ENCODE data around the gene RASA3.
"Not testable (repeated sequence)": the region's sequence is repeated elsewhere in the genome, so short reads cannot be mapped to it uniquely, and the experiment has no call there.

The RASA3 gene

GRCh38 chr13:114114006-114114640, 18.3 kb downstream of the RASA3 start:
- no peak for DNase-seq (ENCODE audit: low read depth in 3 of 3)

- DNase-seq (ENCODE audit: low read depth in 3 of 3), result not testable (repeated sequence)
These were observed 19.0 kb downstream of the RASA3 start for GRCh38 chr13:114113395-114113794.

GRCh38 chr13:114112826-114113322, 19.5 kb downstream of the RASA3 start:
- DNase-seq (ENCODE audit: low read depth in 3 of 3), result no peak

- no peak for DNase-seq (ENCODE audit: low read depth in 3 of 3)
These were observed 20.1 kb downstream of the RASA3 start for GRCh38 chr13:114112231-114112825.

GRCh38 chr13:114111577-114111976, 20.8 kb downstream of the RASA3 start:
- DNase-seq (ENCODE audit: low read depth in 3 of 3), result no peak

- DNase-seq (ENCODE audit: low read depth in 3 of 3), result not testable (repeated sequence)
These were observed 21.6 kb downstream of the RASA3 start for GRCh38 chr13:114110830-114111189.

- DNase-seq (ENCODE audit: low read depth in 3 of 3), result peak; percentile 24 to 54 (median 42)
These were observed 22.2 kb downstream of the RASA3 start for GRCh38 chr13:114110091-114110829.

GRCh38 chr13:114109641-114110041, 22.8 kb downstream of the RASA3 start:
- DNase-seq (ENCODE audit: low read depth in 3 of 3), result peak in 1 of 3 experiments; percentile 36

GRCh38 chr13:114108894-114109293, 23.5 kb downstream of the RASA3 start:
- DNase-seq (ENCODE audit: low read depth in 3 of 3), result no peak

GRCh38 chr13:114108141-114108761, 24.2 kb downstream of the RASA3 start:
- no peak for DNase-seq (ENCODE audit: low read depth in 3 of 3)

- no peak for DNase-seq (ENCODE audit: low read depth in 3 of 3)
These were observed 24.7 kb downstream of the RASA3 start for GRCh38 chr13:114107686-114108081.

- DNase-seq (ENCODE audit: low read depth in 3 of 3), result no peak
These were observed 25.3 kb downstream of the RASA3 start for GRCh38 chr13:114106991-114107685.

GRCh38 chr13:114106526-114106925, 25.9 kb downstream of the RASA3 start:
- DNase-seq (ENCODE audit: low read depth in 3 of 3), result no peak

GRCh38 chr13:114105521-114106225, 26.8 kb downstream of the RASA3 start:
- DNase-seq (ENCODE audit: low read depth in 3 of 3), result no peak

GRCh38 chr13:114104655-114105520, 27.5 kb downstream of the RASA3 start:
- no peak for DNase-seq (ENCODE audit: low read depth in 3 of 3)

- DNase-seq (ENCODE audit: low read depth in 3 of 3), result no peak
These were observed 28.4 kb downstream of the RASA3 start for GRCh38 chr13:114103801-114104654.

GRCh38 chr13:114103289-114103621, 29.2 kb downstream of the RASA3 start:
- not testable (repeated sequence) for DNase-seq (ENCODE audit: low read depth in 3 of 3)

GRCh38 chr13:114102521-114103288, 29.7 kb downstream of the RASA3 start:
- DNase-seq (ENCODE audit: low read depth in 3 of 3), result no peak

GRCh38 chr13:114102131-114102520, 30.3 kb downstream of the RASA3 start:
- DNase-seq (ENCODE audit: low read depth in 3 of 3), result no peak
